Activated naive CD8-positive, alpha-beta T cell treated with anti-CD3 and anti-CD28 coated beads, Interleukin-2, amount 50 U/mL, for 24 hours (primary cell): ENCODE results near the gene FAM53B.
A peak's percentile ranks its signal among the peaks of the same experiment; 100 is the strongest.
"Not testable (repeated sequence)": the region's sequence is repeated elsewhere in the genome, so short reads cannot be mapped to it uniquely, and the experiment has no call there.

Source experiments
- ATAC-seq: fragments of 150-1000 bp; cut with Tn5 transposase; one replicate; pipeline ENCODE4 v1.10.0; 2021
- DNase-seq: peaks from one replicate; pipeline ENCODE4 v3.0.0; 2021
- H3K27ac Mint-ChIP-seq: one replicate; pipeline ENCODE4 v1.8.0; 2021; ENCODE audit warnings: mild to moderate bottlenecking, mixed read lengths
- H3K27me3 Mint-ChIP-seq: one replicate; pipeline ENCODE4 v1.8.0; 2021; ENCODE audit warnings: mixed read lengths
- H3K36me3 Mint-ChIP-seq: one replicate; pipeline ENCODE4 v1.8.0; 2021; ENCODE audit warnings: low read depth, mixed read lengths
- H3K4me1 Mint-ChIP-seq: one replicate; pipeline ENCODE4 v1.8.0; 2021; ENCODE audit warnings: mixed read lengths
- H3K4me3 Mint-ChIP-seq: one replicate; pipeline ENCODE4 v1.8.0; 2021; ENCODE audit warnings: mild to moderate bottlenecking, moderate library complexity, mixed read lengths
- H3K9me3 Mint-ChIP-seq: one replicate; pipeline ENCODE4 v1.8.0; 2021; ENCODE audit warnings: mixed read lengths

Gene FAM53B

GRCh38 chr10:124747745-124748144 is 3.6 kb upstream of the FAM53B start:
- Mint-ChIP-seq H3K27ac (no peak overlapping the region), H3K9me3 (no peaks in the 10 kb centered on the region), H3K4me3 (no peak overlapping the region), H3K36me3 (peaks cover 8% of the 10 kb centered on the region), H3K4me1 (peaks cover 25% of the 10 kb centered on the region), H3K27me3 (no peaks in the 10 kb centered on the region)
- ATAC-seq (no peak), DNase-seq (no peak)

GRCh38 chr10:124746992-124747391 is 2.8 kb upstream of the FAM53B start:
- Mint-ChIP-seq H3K9me3 (no peaks in the 10 kb centered on the region), H3K4me1 (peaks cover 31% of the 10 kb centered on the region), H3K27me3 (no peaks in the 10 kb centered on the region), H3K27ac (no peak overlapping the region), H3K4me3 (no peak overlapping the region), H3K36me3 (peaks cover 7% of the 10 kb centered on the region)
- ATAC-seq (no peak), DNase-seq (no peak)

- ATAC-seq, H3K27me3 Mint-ChIP-seq, H3K4me3 Mint-ChIP-seq, DNase-seq, H3K9me3 Mint-ChIP-seq, H3K36me3 Mint-ChIP-seq, H3K27ac Mint-ChIP-seq: not testable (repeated sequence)
- H3K4me1 Mint-ChIP-seq: peaks cover 37% of the 10 kb centered on the region
These were observed 2.3 kb upstream of the FAM53B start for GRCh38 chr10:124746447-124746846.

- no peak overlapping the region for H3K4me3 Mint-ChIP-seq
- H3K27ac Mint-ChIP-seq: no peak overlapping the region
- DNase-seq (no peak), ATAC-seq (no peak)
- peaks cover 44% of the 10 kb centered on the region for H3K4me1 Mint-ChIP-seq
- H3K9me3 Mint-ChIP-seq: no peaks in the 10 kb centered on the region
- H3K36me3 Mint-ChIP-seq: no peaks in the 10 kb centered on the region
- H3K27me3 Mint-ChIP-seq: peaks cover 1% of the 10 kb centered on the region
These were observed 1.5 kb upstream of the FAM53B start for GRCh38 chr10:124745673-124746072.

GRCh38 chr10:124745252-124745651 is 1.1 kb upstream of the FAM53B start:
- ATAC-seq: no peak
- H3K4me1 Mint-ChIP-seq: peaks cover 49% of the 10 kb centered on the region
- no peak overlapping the region for H3K27ac Mint-ChIP-seq

GRCh38 chr10:124743191-124744101 is 732 bp downstream of the FAM53B start:
- Mint-ChIP-seq H3K27ac (peak overlapping the region; percentile 82), H3K27me3 (peaks cover 6% of the 10 kb centered on the region), H3K9me3 (no peaks in the 10 kb centered on the region), H3K4me1 (peaks cover 54% of the 10 kb centered on the region), H3K36me3 (no peaks in the 10 kb centered on the region), H3K4me3 (peak overlapping the region; percentile 92)
- DNase-seq (peak; percentile 42), ATAC-seq (peak; percentile 20)

More at GRCh38 chr10:124745252-124745651, 1.1 kb upstream of the FAM53B start:
- H3K9me3 Mint-ChIP-seq: no peaks in the 10 kb centered on the region
- no peaks in the 10 kb centered on the region for H3K36me3 Mint-ChIP-seq
- peak overlapping the region; percentile 60 for H3K4me3 Mint-ChIP-seq
- DNase-seq: no peak
- peaks cover 1% of the 10 kb centered on the region for H3K27me3 Mint-ChIP-seq

- Mint-ChIP-seq H3K9me3 (no peaks in the 10 kb centered on the region), H3K27me3 (peaks cover 6% of the 10 kb centered on the region), H3K27ac (peak overlapping the region; percentile 48), H3K4me1 (peaks cover 60% of the 10 kb centered on the region), H3K36me3 (no peaks in the 10 kb centered on the region), H3K4me3 (peak overlapping the region; percentile 92)
- ATAC-seq: no peak
- no peak for DNase-seq
These were observed 1.6 kb downstream of the FAM53B start for GRCh38 chr10:124742413-124743190.

GRCh38 chr10:124741922-124742412 is 2.2 kb downstream of the FAM53B start:
- peaks cover 67% of the 10 kb centered on the region for H3K4me1 Mint-ChIP-seq
- H3K36me3 Mint-ChIP-seq: no peaks in the 10 kb centered on the region
- no peak overlapping the region for H3K27ac Mint-ChIP-seq
- DNase-seq: no peak
- H3K4me3 Mint-ChIP-seq: peak overlapping the region; percentile 92
- H3K9me3 Mint-ChIP-seq: no peaks in the 10 kb centered on the region
- ATAC-seq: no peak
- peaks cover 6% of the 10 kb centered on the region for H3K27me3 Mint-ChIP-seq

GRCh38 chr10:124741281-124741921 is 2.8 kb downstream of the FAM53B start:
- Mint-ChIP-seq H3K27me3 (peaks cover 6% of the 10 kb centered on the region), H3K27ac (peak overlapping the region; percentile 83), H3K4me3 (peak overlapping the region; percentile 65), H3K4me1 (peaks cover 71% of the 10 kb centered on the region), H3K9me3 (no peaks in the 10 kb centered on the region), H3K36me3 (no peaks in the 10 kb centered on the region)
- ATAC-seq: peak; percentile 65
- peak; percentile 81 for DNase-seq

- Mint-ChIP-seq H3K4me3 (peak overlapping the region; percentile 65), H3K27me3 (peaks cover 6% of the 10 kb centered on the region), H3K36me3 (no peaks in the 10 kb centered on the region), H3K4me1 (peaks cover 78% of the 10 kb centered on the region), H3K27ac (peak overlapping the region; percentile 83), H3K9me3 (no peaks in the 10 kb centered on the region)
- DNase-seq: no peak
- ATAC-seq: peak; percentile 4
These were observed 3.6 kb downstream of the FAM53B start for GRCh38 chr10:124740369-124741280.

GRCh38 chr10:124739986-124740368 is 4.2 kb downstream of the FAM53B start:
- DNase-seq (no peak), ATAC-seq (no peak)
- peaks cover 6% of the 10 kb centered on the region for H3K27me3 Mint-ChIP-seq
- peak overlapping the region; percentile 48 for H3K27ac Mint-ChIP-seq
- H3K4me3 Mint-ChIP-seq: peak overlapping the region; percentile 65
- H3K4me1 Mint-ChIP-seq: peaks cover 78% of the 10 kb centered on the region
- peaks cover 4% of the 10 kb centered on the region for H3K36me3 Mint-ChIP-seq
- H3K9me3 Mint-ChIP-seq: no peaks in the 10 kb centered on the region

- peaks cover 4% of the 10 kb centered on the region for H3K36me3 Mint-ChIP-seq
- H3K4me1 Mint-ChIP-seq: peaks cover 82% of the 10 kb centered on the region
- DNase-seq: no peak
- ATAC-seq: no peak
- H3K27ac Mint-ChIP-seq: peak overlapping the region; percentile 48
- H3K9me3 Mint-ChIP-seq: no peaks in the 10 kb centered on the region
- peaks cover 6% of the 10 kb centered on the region for H3K27me3 Mint-ChIP-seq
- peak overlapping the region; percentile 65 for H3K4me3 Mint-ChIP-seq
These were observed 4.9 kb downstream of the FAM53B start for GRCh38 chr10:124739119-124739921.

- DNase-seq: no peak
- ATAC-seq: no peak
- H3K27ac Mint-ChIP-seq: peak overlapping the region; percentile 16
These were observed 5.7 kb downstream of the FAM53B start for GRCh38 chr10:124738441-124738840.

More at GRCh38 chr10:124738441-124738840, 5.7 kb downstream of the FAM53B start:
- Mint-ChIP-seq H3K27me3 (peaks cover 6% of the 10 kb centered on the region), H3K4me1 (peaks cover 91% of the 10 kb centered on the region), H3K36me3 (peaks cover 4% of the 10 kb centered on the region), H3K9me3 (no peaks in the 10 kb centered on the region), H3K4me3 (no peak overlapping the region)
